ENCODE results near the gene LAMC2. TPM values are rescaled to one million over a fixed set of nuclear protein-coding genes. Genes with fewer than 3 reads are reported as not detected.

Gene LAMC2
- total RNA-seq, 2 donors from 2014 or later: 1.2 TPM; not detected in 1

DNA sequence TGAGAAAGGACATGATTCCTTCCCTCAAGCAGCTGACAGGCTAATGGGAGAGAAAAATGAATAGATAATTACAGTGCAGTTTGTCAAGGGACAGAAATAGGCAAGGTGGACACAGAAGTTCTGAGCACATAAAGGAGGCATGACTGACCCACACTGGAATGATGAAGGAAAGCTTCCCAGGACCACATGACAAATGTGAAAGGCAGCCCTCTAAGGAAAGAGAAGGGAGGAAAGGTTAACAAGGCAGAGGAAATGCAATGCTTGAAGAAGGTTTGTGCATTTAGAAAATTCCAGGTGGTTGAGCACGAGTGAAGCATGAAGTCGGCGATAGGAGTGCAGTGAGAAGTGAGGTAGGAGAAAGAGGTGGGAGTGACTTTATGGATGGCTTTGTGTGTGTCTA lies 37.4 kb downstream of the LAMC2 start:
- no peaks in the 10 kb centered on the region for H3K36me3 Mint-ChIP-seq (ENCODE audit: insufficient read depth in 2 of 2)
- no peaks in the 10 kb centered on the region for H3K9me3 Mint-ChIP-seq
- ATAC-seq (replicated peaks in 1 of 2) (no peak), DNase-seq (no peak)
- no peak overlapping the region for H3K4me3 Mint-ChIP-seq
- no peak overlapping the region for H3K27ac Mint-ChIP-seq
- peaks cover 23% of the 10 kb centered on the region for H3K4me1 Mint-ChIP-seq (ENCODE audit: low read depth)
- peaks cover 7% of the 10 kb centered on the region for H3K27me3 Mint-ChIP-seq (ENCODE audit: low read depth)

DNA sequence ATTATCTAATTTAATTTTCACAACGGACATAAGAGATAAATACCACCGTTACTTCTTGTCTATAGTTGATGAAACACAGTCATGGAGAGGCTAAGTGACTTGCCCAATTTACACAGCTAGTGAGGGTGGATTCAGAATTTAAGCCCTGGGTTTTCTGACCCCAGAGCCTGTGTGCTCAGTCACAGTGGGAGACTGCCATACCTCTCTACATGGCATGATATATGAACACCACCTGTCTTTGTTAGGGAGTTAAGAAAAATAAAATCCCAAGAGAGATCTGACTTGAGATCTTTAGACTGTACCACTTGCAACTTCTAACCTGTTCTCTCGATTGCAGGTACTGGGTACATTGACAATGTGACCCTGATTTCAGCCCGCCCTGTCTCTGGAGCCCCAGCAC lies 40.3 kb downstream of the LAMC2 start:
- H3K9me3 Mint-ChIP-seq: no peaks in the 10 kb centered on the region
- DNase-seq (no peak), ATAC-seq (replicated peaks in 1 of 2) (no peak)
- no peak overlapping the region for H3K4me3 Mint-ChIP-seq
- H3K27ac Mint-ChIP-seq: no peak overlapping the region
- peaks cover 7% of the 10 kb centered on the region for H3K4me1 Mint-ChIP-seq (ENCODE audit: low read depth)
- H3K27me3 Mint-ChIP-seq (ENCODE audit: low read depth): peaks cover 7% of the 10 kb centered on the region
- H3K36me3 Mint-ChIP-seq (ENCODE audit: insufficient read depth in 2 of 2): no peaks in the 10 kb centered on the region

DNA sequence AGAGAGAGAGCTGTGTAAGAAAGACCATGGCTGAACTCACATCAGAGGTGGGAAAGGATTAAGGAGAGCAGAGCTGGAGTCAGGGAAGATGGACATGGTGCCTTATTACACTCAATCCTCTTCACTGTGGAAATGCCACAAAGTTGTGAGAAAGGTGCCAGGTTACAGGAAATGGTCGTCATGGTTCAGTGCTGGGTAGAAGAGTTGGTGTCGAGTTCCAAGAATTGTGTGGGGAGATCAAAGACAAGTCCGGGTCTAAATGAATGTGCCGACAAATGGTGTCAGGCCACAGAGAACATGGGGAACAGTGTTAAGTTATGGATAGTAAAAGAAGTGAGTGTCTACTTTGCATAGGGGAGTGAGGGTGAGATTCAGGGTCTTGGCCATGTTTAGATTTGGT lies 40.9 kb downstream of the LAMC2 start:
- peaks cover 7% of the 10 kb centered on the region for H3K27me3 Mint-ChIP-seq (ENCODE audit: low read depth)
- no peaks in the 10 kb centered on the region for H3K9me3 Mint-ChIP-seq
- ATAC-seq (replicated peaks in 1 of 2) (peak; percentile 37 to 69), DNase-seq (peak in 1 of 2 donors; percentile 5)
- no peak overlapping the region for H3K4me3 Mint-ChIP-seq
- H3K4me1 Mint-ChIP-seq (ENCODE audit: low read depth): peaks cover 7% of the 10 kb centered on the region
- H3K36me3 Mint-ChIP-seq (ENCODE audit: insufficient read depth in 2 of 2): no peaks in the 10 kb centered on the region
- H3K27ac Mint-ChIP-seq: no peak overlapping the region

DNA sequence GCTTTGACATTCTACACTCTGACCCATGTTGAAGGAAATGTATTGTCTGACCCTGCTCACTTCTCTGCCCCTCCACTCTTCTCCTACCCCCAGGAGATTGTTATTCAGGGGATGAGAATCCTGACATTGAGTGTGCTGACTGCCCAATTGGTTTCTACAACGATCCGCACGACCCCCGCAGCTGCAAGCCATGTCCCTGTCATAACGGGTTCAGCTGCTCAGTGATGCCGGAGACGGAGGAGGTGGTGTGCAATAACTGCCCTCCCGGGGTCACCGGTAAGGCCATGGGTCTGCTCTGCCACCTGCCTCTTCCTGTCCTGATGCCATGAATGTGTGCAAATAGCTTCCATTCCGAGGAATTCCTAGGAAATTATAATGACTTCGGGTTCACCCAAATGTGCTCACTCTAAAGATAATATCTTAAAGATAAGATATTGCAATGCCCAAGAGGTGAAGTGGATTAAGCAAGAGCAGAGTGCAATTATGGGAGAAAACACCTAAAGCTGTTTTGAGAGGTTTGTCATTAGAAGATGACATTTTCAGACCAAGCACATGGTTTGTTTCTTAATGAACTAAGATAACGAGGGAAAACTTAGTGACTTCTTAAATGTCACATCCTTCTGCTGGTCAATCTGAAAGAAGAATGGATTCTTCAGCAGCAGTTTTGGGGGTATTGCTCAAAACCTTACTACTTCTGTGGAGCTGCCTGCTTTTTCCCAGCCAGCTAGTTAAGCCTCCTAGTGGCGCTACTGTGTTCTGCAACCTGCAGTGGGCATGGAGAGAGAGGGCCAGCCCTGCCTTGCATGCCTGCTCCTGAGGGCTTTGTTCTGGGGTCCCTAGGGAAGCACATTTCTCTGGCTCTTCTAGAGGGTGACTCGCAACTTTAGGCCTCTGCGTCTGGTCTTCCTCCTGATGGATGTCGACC lies 41.6 kb downstream of the LAMC2 start:
- ATAC-seq (replicated peaks in 1 of 2) (peak; percentile 34 to 44), DNase-seq (peak; percentile 44 to 46)
- Mint-ChIP-seq H3K4me1 (ENCODE audit: low read depth) (peaks cover 7% of the 10 kb centered on the region), H3K27ac (no peak overlapping the region), H3K27me3 (ENCODE audit: low read depth) (peaks cover 7% of the 10 kb centered on the region), H3K36me3 (ENCODE audit: insufficient read depth in 2 of 2) (no peaks in the 10 kb centered on the region), H3K4me3 (no peak overlapping the region), H3K9me3 (no peaks in the 10 kb centered on the region)

DNA sequence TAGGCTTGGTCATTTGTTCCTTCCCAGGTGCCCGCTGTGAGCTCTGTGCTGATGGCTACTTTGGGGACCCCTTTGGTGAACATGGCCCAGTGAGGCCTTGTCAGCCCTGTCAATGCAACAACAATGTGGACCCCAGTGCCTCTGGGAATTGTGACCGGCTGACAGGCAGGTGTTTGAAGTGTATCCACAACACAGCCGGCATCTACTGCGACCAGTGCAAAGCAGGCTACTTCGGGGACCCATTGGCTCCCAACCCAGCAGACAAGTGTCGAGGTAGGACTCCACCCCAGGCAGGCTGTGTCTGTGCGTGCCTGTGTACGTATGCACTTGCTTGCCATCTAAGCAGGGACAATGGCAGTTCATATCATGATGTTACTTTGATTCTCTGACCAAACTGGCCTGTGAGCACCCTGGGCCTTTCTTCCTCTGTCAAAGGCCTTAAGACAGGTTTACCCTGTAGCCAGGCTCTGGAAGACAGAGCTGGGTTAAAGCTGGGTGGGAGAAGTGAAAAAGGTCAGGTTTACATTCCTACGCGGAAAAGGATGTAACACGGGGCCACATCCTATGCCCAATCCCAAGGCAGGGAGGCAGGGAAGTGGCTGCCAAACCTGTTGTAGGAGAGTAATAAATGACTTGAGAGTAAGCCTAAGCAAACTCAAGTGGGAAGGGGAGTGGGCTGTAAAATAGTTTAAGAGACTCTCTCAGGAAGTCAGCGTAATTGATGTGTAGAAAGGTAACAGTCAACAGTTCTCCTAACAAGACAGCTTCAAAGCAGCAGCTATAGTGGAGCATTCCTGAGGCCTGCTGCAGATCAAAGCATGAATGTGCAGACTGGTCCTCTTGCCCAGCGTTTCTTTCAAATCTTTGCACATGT lies 42.5 kb downstream of the LAMC2 start:
- Mint-ChIP-seq H3K27ac (no peak overlapping the region), H3K36me3 (ENCODE audit: insufficient read depth in 2 of 2) (no peaks in the 10 kb centered on the region), H3K27me3 (ENCODE audit: low read depth) (peaks cover 7% of the 10 kb centered on the region), H3K4me1 (ENCODE audit: low read depth) (peaks cover 7% of the 10 kb centered on the region), H3K9me3 (no peaks in the 10 kb centered on the region), H3K4me3 (no peak overlapping the region)
- DNase-seq: no peak
- ATAC-seq (replicated peaks in 1 of 2): no peak

DNA sequence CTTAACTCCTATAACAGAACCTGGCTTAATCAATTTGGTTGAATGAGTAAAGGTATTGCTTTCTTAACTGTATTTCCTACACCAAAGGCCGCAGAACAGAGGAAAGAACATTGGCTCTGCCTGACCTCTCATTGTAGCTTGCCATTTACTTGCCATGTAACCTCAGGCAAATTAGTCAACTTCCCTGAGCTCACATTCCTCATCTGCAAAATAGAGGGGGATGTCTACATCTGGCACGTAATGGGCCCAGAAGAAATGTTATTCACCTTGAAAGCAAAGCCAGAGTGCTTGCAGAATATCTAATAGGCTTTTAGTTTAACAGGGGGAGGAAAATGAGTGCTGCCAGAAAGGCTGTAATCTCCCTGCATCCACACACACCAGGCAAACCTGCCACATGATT lies 44.3 kb downstream of the LAMC2 start:
- peaks cover 7% of the 10 kb centered on the region for H3K4me1 Mint-ChIP-seq (ENCODE audit: low read depth)
- H3K27ac Mint-ChIP-seq: no peak overlapping the region
- no peak overlapping the region for H3K4me3 Mint-ChIP-seq
- DNase-seq (no peak), ATAC-seq (replicated peaks in 1 of 2) (no peak)
- H3K27me3 Mint-ChIP-seq (ENCODE audit: low read depth): peaks cover 7% of the 10 kb centered on the region
- H3K36me3 Mint-ChIP-seq (ENCODE audit: insufficient read depth in 2 of 2): no peaks in the 10 kb centered on the region
- H3K9me3 Mint-ChIP-seq: no peaks in the 10 kb centered on the region

DNA sequence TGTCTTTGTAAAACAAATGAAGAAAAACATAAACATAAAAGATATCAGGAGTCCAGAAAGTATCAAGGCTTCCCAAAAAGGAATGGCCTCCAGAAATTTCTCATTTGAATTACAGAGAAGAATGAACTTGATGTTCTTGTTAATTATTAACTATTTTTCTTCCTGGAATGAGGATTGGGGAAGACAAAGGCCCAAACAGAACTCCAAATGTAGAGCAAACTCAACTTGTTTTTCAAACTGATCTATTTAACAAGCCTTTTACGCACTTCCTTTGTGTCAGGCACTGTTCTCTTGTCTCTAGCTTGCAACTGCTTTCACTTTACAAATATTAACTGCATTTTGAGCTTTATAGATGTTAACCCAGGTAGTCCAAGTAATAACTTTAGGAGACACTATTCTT lies 45.5 kb downstream of the LAMC2 start:
- no peak for ATAC-seq (replicated peaks in 1 of 2)
- Mint-ChIP-seq H3K4me1 (ENCODE audit: low read depth) (peaks cover 6% of the 10 kb centered on the region), H3K27me3 (ENCODE audit: low read depth) (peaks cover 6% of the 10 kb centered on the region), H3K36me3 (ENCODE audit: insufficient read depth in 2 of 2) (no peaks in the 10 kb centered on the region), H3K27ac (no peak overlapping the region), H3K9me3 (no peaks in the 10 kb centered on the region), H3K4me3 (no peak overlapping the region)
- DNase-seq: no peak

DNA sequence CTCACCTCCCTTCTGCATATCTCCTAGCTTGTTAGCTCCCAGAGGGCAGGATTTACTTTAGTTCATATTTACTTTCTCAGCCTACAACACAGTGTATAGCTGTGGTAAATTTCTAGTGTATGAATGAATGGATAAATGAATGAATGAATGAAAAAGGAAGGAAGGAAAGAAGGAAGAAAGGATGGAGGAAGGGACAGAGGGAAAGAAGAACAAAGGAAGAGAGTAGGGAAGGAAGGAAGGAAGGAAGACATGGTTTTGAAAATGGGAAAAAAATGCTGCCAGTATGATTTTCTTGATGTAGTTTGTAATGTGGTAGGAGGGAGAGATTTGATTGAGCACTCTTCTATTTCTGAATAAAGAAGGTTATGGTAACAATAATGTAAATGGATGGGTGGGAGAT lies 47.0 kb downstream of the LAMC2 start:
- no peaks in the 10 kb centered on the region for H3K9me3 Mint-ChIP-seq
- ATAC-seq (replicated peaks in 1 of 2): no peak
- DNase-seq: no peak
- no peaks in the 10 kb centered on the region for H3K4me1 Mint-ChIP-seq (ENCODE audit: low read depth)
- H3K4me3 Mint-ChIP-seq: no peak overlapping the region
- no peaks in the 10 kb centered on the region for H3K27me3 Mint-ChIP-seq (ENCODE audit: low read depth)
- no peaks in the 10 kb centered on the region for H3K36me3 Mint-ChIP-seq (ENCODE audit: insufficient read depth in 2 of 2)
- no peak overlapping the region for H3K27ac Mint-ChIP-seq

DNA sequence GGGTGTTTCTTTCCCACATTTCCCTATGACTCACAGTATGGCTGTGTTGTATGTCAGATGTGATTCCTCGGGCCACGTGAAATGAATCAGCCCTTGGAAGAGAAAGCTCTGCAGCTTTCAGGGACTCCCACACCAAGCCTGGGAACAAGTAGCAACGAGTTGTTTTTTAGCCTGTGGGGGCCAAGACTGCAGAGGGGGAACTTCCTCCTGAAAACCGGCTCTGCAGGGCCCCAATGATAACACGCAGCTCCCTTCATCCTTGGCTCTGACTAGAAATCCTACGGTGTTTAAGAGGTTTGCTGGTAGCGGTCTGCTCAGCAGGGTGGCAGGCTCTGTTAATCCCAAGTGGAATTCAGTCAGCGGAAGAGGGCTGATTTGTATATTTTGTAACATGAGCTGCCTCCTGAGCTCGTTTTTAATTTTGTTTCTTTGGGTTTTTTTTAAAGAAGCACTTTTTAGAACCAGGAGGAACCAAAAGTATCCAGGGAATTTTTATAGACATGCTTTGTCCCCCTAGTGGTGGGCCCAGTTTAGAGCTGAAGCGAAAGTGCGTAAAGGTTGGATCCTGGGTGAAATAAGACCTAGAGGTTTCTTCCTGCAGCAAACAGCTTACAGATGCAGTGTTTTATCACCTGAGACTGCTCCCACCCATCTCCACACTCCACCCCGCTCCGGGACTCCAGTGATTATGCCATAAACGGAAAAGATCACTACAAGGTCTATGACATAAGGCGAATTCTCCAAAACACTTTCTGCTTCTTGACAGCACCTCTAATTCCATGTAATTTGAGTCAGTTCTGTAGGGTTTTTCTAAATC lies 48.8 kb downstream of the LAMC2 start:
- no peak overlapping the region for H3K4me3 Mint-ChIP-seq
- H3K27ac Mint-ChIP-seq: no peak overlapping the region
- no peak for ATAC-seq (replicated peaks in 1 of 2)
- no peaks in the 10 kb centered on the region for H3K36me3 Mint-ChIP-seq (ENCODE audit: insufficient read depth in 2 of 2)
- DNase-seq: no peak
- no peaks in the 10 kb centered on the region for H3K9me3 Mint-ChIP-seq
- no peaks in the 10 kb centered on the region for H3K4me1 Mint-ChIP-seq (ENCODE audit: low read depth)
- no peaks in the 10 kb centered on the region for H3K27me3 Mint-ChIP-seq (ENCODE audit: low read depth)

DNA sequence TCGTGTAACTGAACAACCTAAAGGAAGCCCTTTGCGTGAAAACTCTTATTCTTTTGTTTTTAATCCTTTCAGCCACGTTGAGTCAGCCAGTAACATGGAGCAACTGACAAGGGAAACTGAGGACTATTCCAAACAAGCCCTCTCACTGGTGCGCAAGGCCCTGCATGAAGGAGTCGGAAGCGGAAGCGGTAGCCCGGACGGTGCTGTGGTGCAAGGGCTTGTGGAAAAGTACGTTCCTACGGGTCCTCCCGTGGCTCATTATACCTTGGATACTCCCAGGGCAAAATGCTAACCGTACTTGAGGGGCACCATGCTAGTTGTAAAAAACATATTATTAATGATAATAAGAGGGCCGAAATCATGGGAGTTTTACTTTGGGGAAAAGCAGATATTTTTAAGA lies 49.4 kb downstream of the LAMC2 start:
- Mint-ChIP-seq H3K36me3 (ENCODE audit: insufficient read depth in 2 of 2) (no peaks in the 10 kb centered on the region), H3K4me3 (no peak overlapping the region), H3K27me3 (ENCODE audit: low read depth) (no peaks in the 10 kb centered on the region), H3K9me3 (no peaks in the 10 kb centered on the region), H3K27ac (no peak overlapping the region), H3K4me1 (ENCODE audit: low read depth) (no peaks in the 10 kb centered on the region)
- DNase-seq (no peak), ATAC-seq (replicated peaks in 1 of 2) (no peak)

DNA sequence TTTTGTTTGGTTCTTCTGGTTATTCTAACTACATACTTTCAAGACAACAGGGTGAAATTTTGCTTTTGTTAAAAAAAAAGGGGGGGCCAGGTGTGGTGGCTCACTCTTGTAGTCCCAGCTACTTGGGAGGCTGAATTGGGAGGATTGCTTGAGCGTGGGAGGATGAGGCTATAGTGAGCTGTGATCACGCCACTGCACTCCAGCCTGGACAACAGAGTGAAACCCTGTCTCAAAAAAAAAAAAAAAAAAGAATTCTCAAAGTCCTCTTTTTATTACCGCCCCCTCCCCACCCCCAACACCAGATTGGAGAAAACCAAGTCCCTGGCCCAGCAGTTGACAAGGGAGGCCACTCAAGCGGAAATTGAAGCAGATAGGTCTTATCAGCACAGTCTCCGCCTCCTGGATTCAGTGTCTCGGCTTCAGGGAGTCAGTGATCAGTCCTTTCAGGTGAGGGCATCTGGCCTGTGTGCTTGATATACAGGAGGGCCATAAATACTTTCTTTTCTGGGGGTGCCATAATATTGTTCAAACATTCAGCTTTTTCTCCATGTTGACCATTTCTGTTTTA lies 50.2 kb downstream of the LAMC2 start:
- no peaks in the 10 kb centered on the region for H3K36me3 Mint-ChIP-seq (ENCODE audit: insufficient read depth in 2 of 2)
- DNase-seq (no peak), ATAC-seq (replicated peaks in 1 of 2) (no peak)
- H3K27ac Mint-ChIP-seq: no peak overlapping the region
- no peaks in the 10 kb centered on the region for H3K9me3 Mint-ChIP-seq
- H3K4me3 Mint-ChIP-seq: no peak overlapping the region
- H3K4me1 Mint-ChIP-seq (ENCODE audit: low read depth): no peaks in the 10 kb centered on the region
- no peaks in the 10 kb centered on the region for H3K27me3 Mint-ChIP-seq (ENCODE audit: low read depth)

DNA sequence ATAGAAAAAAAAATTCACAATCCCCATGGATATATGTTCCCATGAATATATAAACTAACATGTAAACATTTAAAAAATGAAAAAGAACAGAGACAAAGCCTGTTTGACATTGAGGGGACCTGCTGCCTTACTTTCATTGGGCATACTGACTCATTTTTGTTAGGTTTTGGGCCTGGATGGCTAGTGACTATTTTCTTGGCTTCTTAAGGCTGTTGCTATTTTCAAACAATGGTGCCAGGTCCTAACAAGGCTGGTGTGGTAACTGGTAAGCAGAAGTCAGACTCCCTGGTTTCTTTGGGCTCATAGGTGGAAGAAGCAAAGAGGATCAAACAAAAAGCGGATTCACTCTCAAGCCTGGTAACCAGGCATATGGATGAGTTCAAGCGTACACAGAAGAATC lies 51.0 kb downstream of the LAMC2 start:
- Mint-ChIP-seq H3K36me3 (ENCODE audit: insufficient read depth in 2 of 2) (no peaks in the 10 kb centered on the region), H3K4me3 (no peak overlapping the region), H3K27me3 (ENCODE audit: low read depth) (no peaks in the 10 kb centered on the region), H3K4me1 (ENCODE audit: low read depth) (no peaks in the 10 kb centered on the region), H3K27ac (no peak overlapping the region), H3K9me3 (no peaks in the 10 kb centered on the region)
- no peak for ATAC-seq (replicated peaks in 1 of 2)
- no peak for DNase-seq

Data from activated T-cell treated with anti-CD3 and anti-CD28 coated beads, Interleukin-2, amount 50 U/mL, for 72 hours (primary cell).